SK-N-SH treated with all-trans-retinoic acid at 6 μM for 48 hours (cell line): ENCODE data around the gene PTPRD.

ENCODE experiments used
- ARNTL ChIP-seq: fragments of 450-650 bp; formaldehyde crosslinking; IDR thresholded peaks from 2 replicates; pipeline ENCODE4 v1.5.0; 2020; ENCODE audit warnings: low read depth, mild to moderate bottlenecking, moderate library complexity, borderline replicate concordance
- ISL1 ChIP-seq: fragments of 250-450 bp; sonication (Bioruptor Pico); IDR thresholded peaks from 2 replicates; pipeline ENCODE4 v2.1.2; 2022; ENCODE audit warnings: mild to moderate bottlenecking, moderate library complexity
- RARB ChIP-seq: fragments of 250-450 bp; sonication (Bioruptor Pico); IDR thresholded peaks from 2 replicates; pipeline ENCODE4 v1.8.0; 2021; ENCODE audit warnings: mild to moderate bottlenecking, moderate library complexity

DNA sequence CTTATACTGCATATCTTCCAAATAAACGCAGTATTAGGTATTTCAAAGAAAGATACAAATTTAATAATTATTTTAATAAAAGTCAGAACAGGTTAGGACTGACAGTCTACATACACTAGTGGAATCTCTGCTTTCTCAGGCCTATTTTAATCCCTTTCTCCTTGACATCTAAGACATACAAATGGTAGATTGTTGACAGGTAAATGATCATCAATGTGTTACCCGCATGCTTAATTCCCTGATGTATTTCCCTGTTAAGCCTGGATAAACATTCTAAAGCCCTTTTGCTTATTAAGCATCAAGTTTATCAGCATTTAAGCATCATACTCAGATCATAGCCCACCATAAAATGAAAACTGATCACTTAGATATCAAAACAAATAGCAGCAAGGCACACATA lies 576.7 kb downstream of the PTPRD start:
- TF ChIP-seq RARB (CRISPR knock-in tag) (no peak), ARNTL (CRISPR knock-in tag) (no peak), ISL1 (no peak)
